Measurements from ENCODE around the gene WDR6.
"Not testable (repeated sequence)": the region's sequence is repeated elsewhere in the genome, so short reads cannot be mapped to it uniquely, and the experiment has no call there.

Gene WDR6

DNA sequence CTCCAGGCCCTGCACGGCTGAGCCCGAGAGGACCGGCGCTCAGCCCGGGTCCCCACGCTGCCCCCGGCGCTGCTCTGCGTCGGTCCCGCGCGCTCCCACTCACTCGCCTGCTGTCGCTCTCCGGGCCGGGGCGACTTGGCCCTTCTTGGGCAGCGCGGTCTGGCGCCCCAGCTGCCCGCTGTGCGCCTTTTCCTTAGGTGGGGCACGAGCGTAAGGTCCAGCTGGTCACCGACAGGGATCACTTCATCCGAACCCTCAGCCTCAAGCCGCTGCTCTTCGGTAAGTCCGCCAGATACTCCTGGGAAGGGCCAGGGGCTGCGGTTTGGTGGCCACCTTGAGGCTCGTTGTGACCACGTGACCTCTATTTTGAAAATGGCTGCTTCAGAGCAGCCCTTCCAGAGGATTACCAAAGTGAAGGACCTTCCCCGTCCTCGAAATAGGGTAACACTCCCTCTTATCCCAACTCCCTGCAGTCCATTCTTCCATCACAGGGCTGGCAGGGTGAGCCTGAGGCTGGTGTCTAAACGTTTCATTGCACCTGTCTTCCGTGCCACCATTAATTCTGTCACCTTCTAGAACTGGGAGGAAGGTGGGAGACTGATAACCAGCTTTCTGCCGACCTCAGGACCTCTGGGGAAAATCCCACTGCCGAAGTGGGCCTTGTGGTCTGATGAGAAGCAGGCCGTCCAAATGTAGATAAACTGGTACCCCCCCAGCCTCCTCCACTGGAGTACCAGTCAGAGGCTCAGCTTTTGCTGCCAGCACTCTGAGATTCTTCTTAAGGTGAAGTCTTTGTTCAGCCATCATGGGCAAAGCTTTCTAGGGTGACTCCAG lies 16.3 kb upstream of the WDR6 start:
- DNase-seq (ENCODE audit: low read depth in 2 of 2) = no peak

DNA sequence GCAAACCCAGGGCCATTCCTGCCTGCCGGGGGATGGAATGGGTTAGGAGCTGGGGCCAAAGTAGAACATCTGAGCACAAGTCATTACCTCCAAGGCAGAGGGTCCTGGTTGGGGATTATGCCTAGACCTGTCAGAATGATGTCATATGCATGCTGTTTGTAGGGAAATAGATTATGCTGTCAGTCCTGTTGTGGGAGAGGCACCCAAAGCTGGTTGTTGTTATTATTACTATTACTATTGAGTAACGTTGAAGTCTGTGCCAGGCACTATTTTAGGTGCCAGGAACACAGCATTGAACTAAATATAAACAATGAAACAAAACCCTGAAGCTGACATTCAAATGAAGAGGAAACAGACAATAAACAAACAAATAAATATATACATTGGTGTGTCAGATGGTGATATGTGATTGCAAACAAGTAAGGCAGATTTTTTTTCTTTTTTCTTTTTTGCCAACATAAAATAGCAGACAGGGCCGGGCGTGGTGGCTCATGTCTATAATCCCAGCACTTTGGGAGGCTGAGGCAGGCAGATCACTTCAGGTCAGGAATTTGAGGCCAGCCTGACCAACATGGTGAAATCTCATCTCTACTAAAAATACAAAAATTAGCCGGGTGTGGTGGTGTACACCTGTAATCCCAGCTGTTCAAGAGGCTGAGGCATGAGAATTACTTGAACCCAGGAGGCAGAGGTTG lies 15.2 kb upstream of the WDR6 start:
- no peak for DNase-seq (ENCODE audit: low read depth in 2 of 2)

DNA sequence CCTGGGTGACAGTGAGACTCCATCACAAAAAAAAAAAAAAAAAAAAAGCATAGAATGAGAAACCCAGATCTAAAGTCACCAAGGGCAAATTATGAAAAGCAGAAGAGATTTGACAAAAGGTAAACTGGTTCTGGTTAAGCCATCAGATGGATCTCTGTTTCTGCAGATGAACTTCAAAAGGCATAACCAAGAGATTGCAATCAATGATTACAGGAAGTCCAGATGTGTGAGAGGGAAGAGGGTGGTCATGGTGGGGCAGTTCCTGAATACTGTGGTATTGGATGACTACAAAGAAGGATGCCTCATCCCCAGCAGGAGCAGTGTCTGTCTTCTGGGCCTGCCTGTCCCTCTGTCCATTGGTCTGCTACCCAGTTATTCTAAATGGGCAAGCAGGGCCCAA lies 13.4 kb upstream of the WDR6 start:
- DNase-seq (ENCODE audit: low read depth in 2 of 2) = no peak

DNA sequence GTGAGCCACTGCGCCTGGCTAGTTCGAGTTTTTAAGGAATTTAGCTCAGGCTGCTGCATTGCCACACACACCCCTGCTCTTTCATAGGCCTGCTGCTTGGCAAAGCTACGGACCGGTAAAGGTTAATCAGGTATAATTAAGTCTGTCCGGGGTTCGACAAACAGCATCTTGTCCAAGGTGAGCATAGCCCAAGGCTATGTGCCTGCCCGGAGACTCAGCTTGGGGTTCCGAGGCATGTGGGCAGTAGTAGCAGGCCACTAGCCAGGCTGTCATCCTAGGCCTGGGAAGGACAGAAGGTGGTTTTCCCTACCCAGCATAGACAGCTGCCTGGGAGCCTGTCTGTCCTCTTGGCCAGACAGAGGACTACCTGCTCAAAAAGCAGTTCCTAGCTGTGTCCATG lies 10.6 kb upstream of the WDR6 start:
- DNase-seq (ENCODE audit: low read depth in 2 of 2) = no peak

DNA sequence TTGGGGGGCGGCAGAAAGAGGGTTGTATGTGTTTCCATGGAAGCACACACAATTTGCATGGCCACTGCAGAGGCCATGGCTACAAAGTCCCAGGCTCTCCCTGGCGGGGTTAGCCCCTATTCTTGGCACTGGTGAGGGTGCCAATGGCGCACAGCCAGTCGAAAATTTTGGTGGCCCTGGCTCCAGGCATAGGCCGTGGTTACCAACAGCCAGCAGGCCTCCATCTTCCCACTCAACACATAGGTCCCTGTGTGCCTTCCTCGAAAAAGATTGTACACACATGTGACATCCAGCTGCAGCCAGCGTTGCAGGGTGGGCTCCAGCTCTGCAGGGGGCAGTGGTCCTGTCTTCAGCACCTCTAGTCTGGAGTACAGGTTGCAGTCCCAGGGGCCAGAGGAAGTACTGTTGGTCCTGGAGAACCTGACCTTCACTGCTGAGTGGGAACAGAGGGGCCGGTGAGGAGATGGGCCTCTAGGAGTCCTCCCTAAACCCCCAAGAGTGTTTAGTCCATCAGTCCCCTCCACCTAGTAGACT lies 10.0 kb upstream of the WDR6 start:
- DNase-seq (ENCODE audit: low read depth in 2 of 2) = no peak

DNA sequence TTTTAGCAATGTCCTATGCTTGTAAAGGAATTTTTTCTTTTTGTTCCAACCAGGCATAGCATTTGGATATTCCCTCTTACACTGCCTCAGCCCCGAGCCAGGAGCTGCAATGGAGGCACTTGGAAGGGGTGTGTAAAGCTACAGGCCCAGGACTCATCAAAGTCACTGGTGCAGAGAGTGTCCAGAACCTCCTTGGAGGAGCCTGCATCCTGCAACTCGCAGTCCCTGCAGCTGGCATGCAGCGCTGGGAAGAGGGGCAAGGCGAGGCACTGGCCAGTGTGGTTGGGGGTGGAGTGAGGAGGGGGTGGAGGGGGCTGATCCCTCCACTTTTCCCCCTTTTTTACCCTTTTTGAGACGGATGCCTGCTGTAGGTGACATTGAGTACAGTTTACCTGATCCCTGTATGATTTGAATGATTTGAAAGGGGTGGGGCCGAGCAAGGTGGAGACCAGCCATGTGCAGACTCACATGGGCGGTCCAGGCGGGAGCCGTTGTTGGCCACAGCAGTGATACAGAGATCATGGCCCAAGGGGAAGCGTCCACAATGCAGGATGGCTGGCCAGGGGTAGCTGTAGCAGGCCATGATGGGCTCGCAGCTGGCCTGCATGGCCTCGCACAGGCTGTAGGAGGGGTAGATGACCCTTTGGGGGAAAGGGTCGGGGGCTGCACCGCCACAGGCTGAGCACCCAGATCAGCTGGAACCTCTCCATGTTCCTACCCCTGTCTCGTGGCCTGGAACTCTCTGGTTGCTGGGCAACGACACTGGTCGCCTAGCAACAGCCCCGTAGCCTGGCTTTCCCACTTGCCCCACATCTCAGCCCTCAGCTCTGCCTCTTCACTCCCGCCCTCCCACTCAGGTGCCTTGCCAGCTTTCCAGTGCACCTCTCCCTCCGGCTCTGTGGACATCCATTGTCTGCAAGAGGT lies 9.2 kb upstream of the WDR6 start:
- no peak for DNase-seq (ENCODE audit: low read depth in 2 of 2)

DNA sequence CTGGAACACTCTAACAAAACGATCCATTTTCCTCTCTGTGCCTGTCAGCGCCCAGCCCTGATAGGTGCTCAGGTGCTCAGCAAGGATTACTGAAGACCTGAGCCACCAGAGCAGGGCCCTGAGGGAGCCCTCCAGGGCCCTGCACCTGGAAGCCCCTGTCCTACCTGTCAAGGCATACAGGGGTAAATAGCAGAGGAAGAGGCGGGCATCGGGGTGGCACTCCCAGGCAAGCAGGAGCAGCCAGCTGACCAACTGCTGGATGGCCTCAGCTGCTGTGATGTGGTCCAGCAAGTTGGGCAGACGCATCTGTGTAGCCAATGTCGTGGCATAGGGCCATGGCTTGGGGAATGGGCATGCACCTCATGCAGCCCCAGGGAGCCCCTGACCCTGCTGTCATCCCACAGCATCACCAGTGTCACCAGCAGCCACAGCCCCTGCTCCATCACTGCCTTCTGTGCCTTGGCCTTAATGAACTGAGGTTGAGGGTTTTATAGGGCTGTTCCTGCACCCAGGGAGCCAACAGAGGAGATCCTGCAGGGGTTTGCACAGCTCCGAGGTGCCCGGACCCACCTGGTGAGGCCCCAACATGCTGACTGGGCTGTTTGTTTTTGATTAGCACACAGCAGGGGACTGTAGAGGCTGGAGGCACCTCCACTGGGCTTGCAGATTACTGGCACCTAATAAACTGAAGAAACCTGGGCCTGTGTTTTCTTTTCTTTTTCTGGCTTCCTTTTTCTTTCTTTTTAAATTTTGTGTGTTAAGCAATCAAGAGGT lies 7.9 kb upstream of the WDR6 start:
- DNase-seq (ENCODE audit: low read depth in 2 of 2) = no peak

DNA sequence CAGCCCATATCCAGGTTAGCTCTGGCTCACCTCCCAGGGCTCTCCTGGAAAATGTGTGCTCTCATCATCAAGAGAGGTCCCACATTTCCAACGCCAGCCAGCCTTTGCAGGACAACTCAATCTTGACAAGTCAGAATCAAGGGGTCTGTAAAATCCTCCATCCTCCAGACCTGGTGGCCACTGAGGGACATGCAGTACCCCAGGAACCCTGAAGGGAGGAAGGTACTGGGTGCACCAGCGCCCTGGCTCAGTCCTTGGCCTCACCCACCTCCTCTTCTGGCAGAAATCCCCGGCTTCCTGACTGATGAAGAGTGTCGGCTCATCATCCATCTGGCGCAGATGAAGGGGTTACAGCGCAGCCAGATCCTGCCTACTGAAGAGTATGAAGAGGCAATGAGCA lies 6.0 kb upstream of the WDR6 start:
- no peak for DNase-seq (ENCODE audit: low read depth in 2 of 2)

DNA sequence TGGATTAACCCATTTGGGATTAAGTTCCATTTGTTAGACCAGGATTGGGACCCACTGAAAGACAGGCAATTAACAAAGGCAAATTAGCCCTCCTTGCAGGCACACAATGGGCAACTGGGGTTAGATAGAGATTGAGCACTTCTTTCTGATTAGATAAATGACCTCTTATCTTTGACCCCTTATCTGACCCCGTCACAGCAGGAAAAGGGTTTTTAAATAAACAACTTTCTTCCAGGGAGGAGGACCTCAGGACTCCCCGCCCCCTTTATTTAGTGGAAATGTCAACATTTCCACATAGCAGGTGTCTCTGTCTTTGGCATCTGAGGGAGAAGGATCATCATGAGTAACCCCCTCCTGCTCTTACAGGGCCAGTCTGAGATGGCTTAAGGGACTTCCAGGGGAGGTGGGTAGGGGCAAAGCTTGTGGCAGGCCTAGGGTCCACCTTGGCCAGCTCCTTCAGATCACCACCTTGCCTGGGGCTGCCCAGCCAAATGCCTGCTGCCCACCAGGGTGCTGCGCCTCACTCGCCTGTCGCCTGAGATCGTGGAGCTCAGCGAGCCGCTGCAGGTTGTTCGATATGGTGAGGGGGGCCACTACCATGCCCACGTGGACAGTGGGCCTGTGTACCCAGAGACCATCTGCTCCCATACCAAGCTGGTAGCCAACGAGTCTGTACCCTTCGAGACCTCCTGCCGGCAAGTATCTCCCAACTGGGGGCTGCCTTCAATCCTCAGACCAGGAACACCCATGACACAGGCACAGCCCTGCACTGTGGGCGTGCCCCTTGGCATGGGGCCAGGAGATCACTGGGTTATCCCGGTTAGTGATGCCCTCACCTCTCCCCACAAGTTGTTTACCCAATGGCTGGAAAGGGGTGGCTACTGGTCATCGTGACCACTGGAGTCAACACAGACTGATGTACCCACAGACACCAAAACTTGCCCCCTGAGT lies 2.6 kb upstream of the WDR6 start:
- DNase-seq (ENCODE audit: low read depth in 2 of 2) = no peak

DNA sequence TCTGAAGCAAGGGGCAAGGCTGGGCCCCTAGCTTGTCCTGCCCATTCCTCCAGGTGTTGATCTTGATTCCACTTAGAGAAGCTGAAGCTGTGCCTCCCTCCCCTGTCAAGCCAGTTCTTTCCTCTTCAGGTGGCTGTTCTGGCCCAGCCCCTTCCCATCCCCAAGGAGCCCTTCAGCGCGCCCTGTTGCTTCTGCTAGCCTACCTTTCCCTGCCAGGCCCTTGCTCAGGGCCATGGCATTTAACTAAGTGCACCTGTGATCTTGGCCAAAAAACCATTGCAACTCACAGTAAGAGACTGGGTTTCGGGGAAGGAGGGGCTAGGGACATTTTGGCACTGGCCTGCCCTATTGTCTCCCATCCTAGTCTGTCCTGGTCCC lies 1.9 kb upstream of the WDR6 start:
- DNase-seq (ENCODE audit: low read depth in 2 of 2) = no peak

DNA sequence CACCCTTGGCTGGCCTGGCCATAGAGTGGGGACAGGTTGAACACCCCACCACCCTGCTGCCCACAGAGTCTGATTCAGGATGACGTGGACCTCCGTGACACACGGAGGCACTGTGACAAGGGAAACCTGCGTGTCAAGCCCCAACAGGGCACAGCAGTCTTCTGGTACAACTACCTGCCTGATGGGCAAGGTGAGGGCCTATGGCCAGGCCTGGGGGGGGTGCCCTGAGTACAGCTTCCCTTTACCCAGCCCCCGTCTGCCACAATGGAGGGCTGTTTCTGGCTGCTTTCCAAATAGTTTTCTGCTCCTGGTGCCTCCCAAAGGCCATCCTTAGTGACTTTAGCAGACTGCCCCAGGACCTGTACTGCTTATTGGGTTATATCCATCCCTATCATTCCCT lies 1.2 kb upstream of the WDR6 start:
- DNase-seq (ENCODE audit: low read depth in 2 of 2) = no peak

DNA sequence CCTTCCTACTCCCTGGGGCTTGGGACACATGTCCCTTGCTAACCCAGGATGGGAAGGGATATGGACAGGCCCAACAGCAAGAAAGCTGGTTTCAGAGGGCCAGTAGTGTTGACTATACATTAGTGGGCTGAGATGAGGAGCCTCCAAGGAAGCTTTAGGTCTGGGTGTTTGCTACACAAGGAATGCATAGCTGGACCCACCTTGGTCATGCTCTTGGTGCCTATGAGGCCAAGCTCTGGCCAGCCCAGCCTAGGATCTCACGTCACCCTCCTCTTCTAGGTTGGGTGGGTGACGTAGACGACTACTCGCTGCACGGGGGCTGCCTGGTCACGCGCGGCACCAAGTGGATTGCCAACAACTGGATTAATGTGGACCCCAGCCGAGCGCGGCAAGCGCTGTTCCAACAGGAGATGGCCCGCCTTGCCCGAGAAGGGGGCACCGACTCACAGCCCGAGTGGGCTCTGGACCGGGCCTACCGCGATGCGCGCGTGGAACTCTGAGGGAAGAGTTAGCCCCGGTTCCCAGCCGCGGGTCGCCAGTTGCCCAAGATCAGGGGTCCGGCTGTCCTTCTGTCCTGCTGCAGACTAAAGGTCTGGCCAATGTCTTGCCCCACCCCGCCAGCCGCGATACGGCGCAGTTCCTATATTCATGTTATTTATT lies 653 bp upstream of the WDR6 start:
- no peak for DNase-seq (ENCODE audit: low read depth in 2 of 2)

DNA sequence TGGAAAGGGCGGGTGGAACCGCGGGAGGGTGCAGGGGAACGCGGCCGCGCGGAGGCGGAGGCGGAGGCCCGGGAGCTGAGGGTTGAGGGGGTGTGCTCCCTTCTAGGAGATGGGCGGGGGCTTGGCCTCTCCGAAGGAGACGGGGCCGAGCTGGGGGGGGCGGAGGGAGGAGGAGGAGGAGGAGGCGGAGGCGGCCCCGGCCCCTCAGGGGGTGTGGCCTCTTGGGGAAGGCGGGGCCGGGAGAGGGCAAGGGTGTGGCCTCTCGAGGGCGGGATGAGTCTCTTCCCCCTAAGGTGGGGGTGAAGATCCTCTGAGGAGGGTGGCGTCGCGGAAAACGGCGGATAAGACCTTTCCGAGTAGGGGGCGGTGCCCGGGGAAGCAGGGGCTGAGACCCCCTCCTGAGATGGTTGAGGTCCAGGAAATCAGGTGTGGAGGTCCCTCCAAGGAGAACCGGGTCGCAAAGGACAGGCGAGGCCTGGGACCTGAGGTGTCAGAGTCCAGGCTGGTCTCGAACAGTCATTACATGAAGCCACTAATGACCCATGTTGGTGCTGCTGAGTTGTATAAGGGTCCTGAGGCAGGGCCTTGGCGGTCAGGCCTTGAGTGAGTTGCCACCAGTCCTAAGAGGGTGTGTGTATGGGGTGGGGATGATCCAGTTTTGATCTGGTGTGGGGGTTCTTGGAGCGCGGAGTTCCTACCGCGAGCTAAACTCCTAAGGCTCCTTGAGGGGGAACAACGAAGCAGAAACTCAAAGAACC lies 759 bp downstream of the WDR6 start:
- DNase-seq (ENCODE audit: low read depth in 2 of 2) = peak; percentile 82 to 87

DNA sequence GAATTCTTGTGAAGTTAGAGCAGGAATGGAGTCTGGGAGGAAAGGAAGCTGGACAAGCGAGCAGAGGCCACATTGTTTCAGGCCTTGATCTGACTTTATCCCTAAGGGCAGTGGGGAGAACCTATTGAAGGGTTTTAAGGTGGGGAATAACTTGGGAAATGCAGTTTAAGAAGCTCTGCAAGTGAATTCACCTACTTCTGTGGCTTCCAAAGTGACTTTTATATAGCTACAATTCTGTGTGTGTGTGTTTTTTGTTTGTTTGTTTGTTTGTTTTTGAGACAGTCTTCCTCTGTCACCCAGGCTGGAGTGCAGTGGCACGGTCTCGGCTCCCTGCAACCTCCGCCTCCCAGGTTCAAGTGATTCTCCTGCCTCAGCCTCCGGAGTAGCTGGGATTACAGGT lies 1.4 kb downstream of the WDR6 start:
- not testable (repeated sequence) for DNase-seq (ENCODE audit: low read depth in 2 of 2)

DNA sequence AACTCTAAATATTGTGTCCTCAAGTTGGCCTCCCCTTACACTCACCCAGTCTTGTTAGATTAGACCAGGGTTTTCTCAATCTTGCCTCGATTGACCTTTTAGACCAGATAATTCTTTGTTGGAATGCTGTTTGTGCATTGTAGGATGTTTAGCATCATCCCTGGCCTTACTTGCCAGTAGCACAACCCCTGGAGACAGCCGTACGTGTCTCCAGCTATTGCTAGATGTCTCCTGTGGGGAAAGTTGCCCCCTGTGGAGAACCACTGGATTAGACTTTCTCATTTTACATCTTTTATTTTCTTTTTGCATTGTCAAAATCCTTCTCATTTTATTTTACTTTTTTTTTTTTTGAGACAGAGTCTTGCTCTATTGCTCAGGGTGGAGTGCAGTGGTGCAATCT lies 2.2 kb downstream of the WDR6 start:
- DNase-seq (ENCODE audit: low read depth in 2 of 2) = no peak

DNA sequence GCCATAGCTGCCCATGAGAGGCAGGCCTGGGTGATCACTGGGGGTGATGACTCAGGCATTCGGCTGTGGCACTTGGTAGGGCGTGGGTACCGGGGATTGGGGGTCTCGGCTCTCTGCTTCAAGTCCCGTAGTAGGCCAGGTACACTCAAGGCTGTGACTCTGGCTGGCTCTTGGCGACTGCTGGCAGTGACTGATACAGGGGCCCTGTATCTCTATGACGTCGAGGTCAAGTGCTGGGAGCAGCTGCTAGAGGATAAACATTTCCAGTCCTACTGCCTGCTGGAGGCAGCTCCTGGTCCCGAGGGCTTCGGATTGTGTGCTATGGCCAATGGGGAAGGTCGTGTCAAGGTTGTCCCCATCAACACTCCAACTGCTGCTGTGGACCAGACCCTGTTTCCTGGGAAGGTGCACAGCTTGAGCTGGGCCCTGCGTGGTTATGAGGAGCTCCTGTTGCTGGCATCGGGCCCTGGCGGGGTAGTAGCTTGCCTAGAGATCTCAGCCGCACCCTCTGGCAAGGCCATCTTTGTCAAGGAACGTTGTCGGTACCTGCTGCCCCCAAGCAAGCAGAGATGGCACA lies 5.3 kb downstream of the WDR6 start:
- no peak for DNase-seq (ENCODE audit: low read depth in 2 of 2)

DNA sequence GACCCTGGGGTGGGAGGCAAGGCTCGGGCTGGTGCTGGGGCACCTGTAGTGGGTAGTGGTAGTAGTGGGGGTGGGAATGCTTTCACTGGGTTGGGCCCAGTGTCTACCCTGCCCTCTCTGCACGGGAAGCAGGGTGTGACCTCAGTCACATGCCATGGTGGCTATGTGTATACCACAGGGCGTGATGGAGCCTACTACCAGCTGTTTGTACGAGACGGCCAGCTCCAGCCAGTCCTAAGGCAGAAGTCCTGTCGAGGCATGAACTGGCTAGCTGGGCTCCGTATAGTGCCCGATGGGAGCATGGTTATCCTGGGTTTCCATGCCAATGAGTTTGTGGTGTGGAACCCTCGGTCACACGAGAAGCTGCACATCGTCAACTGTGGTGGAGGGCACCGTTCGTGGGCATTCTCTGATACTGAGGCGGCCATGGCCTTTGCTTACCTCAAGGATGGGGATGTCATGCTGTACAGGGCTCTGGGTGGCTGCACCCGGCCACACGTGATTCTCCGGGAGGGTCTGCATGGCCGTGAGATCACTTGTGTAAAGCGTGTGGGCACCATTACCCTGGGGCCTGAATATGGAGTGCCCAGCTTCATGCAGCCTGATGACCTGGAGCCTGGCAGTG lies 6.0 kb downstream of the WDR6 start:
- no peak for DNase-seq (ENCODE audit: low read depth in 2 of 2)
